LNCaP clone FGC (cell line): ENCODE results near the gene AKR1B1.
A peak's percentile ranks its signal among the peaks of the same experiment; 100 is the strongest.

Experiments used
- DNase-seq: peaks from one replicate; pipeline ENCODE4 v3.0.0-alpha.2; 2011; ENCODE audit warnings: low read depth
- H3K4me3 ChIP-seq: 2 replicates; pipeline ENCODE4 v1.5.1; 2011; ENCODE audit warnings: mild to moderate bottlenecking, low read depth, low read length, control low read depth
- TF ChIP-seq, protein P1 (sequence below): IDR thresholded peaks from 2 replicates; pipeline ENCODE4 v1.5.1; 2012; ENCODE audit warnings: mild to moderate bottlenecking; ENCODE audit not compliant: control insufficient read depth, insufficient read depth; ENCODE audit errors: extremely low read depth

The AKR1B1 gene

DNA sequence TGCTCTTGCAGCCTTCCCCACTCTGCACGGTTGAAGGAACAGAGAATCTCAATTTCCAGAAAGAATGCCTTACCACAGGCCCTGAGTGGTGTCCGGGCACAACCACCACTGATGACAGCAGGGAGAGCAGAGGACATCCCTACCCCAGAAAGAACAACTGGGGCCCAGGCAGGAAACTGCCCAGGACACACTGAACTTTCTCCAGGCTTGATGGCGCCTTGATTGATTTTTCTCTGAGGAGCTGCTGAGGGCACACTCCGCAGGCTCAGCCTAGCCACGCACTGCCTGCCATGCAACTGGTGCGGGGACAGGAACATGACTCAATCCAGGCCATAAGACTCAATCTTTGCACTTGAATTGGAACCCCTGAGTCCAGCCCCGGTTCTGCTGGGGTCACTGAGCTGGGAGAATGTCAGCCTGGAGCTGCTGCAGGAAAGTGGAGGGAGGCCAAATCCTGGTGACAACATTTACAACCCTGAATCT, 5.9 kb downstream of the AKR1B1 start:
- TF ChIP-seq, protein P1, sequence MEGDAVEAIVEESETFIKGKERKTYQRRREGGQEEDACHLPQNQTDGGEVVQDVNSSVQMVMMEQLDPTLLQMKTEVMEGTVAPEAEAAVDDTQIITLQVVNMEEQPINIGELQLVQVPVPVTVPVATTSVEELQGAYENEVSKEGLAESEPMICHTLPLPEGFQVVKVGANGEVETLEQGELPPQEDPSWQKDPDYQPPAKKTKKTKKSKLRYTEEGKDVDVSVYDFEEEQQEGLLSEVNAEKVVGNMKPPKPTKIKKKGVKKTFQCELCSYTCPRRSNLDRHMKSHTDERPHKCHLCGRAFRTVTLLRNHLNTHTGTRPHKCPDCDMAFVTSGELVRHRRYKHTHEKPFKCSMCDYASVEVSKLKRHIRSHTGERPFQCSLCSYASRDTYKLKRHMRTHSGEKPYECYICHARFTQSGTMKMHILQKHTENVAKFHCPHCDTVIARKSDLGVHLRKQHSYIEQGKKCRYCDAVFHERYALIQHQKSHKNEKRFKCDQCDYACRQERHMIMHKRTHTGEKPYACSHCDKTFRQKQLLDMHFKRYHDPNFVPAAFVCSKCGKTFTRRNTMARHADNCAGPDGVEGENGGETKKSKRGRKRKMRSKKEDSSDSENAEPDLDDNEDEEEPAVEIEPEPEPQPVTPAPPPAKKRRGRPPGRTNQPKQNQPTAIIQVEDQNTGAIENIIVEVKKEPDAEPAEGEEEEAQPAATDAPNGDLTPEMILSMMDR, result no peak
- H3K4me3 ChIP-seq, result no peak overlapping the region
- no peak for DNase-seq

DNA sequence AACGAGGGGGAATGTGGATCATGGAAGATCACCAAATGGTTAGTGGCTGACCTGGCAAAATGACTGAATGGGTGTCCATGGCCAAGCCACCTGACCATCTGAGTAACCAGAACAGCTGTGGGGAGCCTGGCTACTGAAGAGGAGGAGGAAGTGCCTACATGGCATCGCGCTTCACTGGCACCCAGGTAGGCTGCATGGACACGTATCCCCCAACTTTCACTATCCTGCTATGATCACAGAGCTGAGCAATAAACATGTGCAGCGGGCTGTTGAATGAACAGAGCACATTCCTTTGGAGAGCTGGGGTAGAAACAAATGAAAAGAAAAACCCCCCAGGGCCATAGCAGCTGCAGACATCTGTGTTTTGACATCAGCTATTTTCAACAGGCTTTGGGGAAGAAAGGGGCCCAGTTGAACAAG, 6.5 kb downstream of the AKR1B1 start:
- H3K4me3 ChIP-seq, result no peak overlapping the region
- TF ChIP-seq, protein P1, result no peak
- DNase-seq, result no peak

DNA sequence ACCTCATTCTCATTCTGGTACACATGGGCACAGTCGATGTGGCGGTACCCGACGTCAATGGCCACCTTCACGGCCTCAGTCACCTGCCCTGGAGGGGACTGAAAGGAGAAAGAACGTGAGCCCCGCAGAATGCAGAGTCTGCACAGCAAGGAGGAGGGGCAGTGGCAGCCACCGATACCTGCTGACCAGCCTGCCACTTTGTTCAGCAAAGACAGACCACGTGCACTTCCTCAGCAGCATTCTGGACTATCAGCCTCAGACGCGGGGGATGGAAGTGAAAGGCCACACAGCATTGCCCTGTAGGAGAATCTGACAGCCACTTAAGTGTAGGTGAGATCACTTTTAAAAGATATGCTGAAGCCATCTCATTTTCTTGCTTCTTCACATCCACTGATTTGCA, 7.2 kb downstream of the AKR1B1 start:
- H3K4me3 ChIP-seq, result no peak overlapping the region
- DNase-seq, result no peak
- TF ChIP-seq, protein P1, result no peak

DNA sequence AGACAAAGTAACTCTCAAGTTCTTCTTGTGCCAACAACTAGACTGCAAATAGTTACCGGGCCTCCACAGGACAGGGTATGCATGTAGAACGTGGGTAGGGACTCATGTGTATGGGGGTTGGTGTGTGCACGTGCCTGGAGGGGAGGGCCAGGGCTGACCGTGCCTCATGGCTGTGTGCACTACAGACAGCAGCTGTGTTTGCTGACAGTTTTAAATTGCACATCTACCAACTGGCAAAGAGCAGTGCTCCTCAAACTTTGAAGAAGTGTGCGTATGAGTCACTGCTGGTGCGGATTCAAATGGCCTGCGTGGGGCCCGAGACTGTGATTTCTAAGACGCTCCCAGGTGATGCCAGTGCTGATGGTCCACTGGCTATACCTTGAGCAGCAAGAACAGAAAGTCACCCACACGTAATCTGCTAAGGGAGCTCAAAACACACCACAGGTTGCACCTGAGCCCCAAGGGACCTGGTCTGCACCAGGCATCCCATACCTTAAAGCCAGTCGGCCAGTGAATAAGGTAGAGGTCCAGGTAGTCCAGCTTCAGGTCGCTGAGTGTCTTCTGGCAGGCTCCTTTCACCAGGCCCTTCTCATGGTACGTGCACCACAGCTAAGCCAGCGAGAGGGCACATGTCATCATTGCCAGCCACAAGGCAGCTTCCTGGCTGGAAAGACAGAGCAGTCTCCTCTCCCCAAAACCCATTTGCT, 8.5 kb downstream of the AKR1B1 start:
- no peak overlapping the region for H3K4me3 ChIP-seq
- peak; percentile 15 for DNase-seq
- TF ChIP-seq, protein P1, result no peak

DNA sequence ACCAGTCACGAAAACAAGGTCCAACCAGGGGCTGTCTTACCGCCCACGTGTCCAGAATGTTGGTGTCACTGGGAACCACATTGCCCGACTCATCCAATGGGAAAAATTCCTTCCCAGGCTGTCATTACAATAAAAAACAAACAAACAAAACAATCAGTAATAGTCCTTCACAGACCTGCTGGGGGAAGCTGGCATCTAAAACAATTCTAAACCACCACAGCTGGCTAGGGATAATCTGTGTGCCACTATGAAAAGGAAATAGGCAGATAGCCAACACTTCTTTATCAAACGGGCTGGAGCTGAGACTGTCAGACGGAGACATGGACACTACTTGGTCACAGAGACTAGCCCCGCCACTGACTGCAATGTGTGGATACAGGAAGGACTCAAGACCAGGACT, 9.2 kb downstream of the AKR1B1 start:
- DNase-seq, result no peak
- TF ChIP-seq, protein P1, result no peak
- H3K4me3 ChIP-seq, result no peak overlapping the region

DNA sequence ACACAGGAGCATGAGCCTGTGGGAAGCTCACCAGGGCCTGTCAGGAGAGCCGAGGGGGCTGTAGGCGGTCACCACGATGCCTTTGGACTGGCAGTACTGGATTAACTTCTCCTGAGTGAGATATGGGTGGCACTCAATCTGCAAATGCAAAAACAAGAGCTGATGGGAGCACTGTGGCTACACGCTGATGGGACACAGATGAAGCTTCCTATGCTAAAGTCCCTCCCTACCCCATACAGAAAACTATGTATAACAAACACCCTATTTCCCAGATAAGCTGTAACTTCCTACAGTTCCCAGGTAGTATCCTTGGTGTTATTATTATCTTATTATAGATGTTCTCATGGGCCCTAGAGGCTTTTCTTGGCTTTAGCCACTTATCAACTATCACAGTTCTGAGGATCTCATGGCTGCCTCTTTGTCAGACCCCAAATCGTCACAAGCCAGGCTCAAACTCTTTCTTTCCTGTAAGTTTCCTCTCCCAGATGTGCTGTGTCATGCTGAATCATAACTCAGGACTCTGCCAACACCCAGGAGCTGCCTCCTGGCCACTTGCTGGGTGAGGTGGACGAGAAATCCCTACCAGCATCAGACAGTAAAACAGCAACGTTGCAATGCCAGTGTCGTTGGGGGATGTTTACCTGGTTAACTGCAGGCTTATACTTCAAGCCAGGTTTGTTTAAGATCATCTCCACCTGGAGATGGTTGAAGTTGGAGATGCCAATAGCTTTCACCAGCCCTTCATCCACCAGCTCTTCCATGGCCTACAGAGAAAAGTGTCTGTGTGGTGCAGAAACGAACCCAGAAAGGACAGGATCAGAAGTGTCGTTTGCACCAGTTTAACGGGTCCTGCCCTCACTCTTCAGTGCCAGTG, 10.3 kb downstream of the AKR1B1 start:
- no peak overlapping the region for H3K4me3 ChIP-seq
- DNase-seq, result no peak
- TF ChIP-seq, protein P1, result no peak
